ENCODE measurements around the gene NTSR1. TPM values are rescaled to one million over a fixed set of nuclear protein-coding genes. Genes with fewer than 3 reads are reported as not detected.

Gene NTSR1
- total and polyA plus RNA-seq, 2 of the 13 experiments (the other 11 are each of a cell fraction or from before 2014, with no cell fraction given): 0.09 to 0.12 TPM

- TF ChIP-seq ARNT (IDR thresholded peaks at IDR 0.05) (no peak), ZNF543 (CRISPR knock-in tag; IDR thresholded peaks at IDR 0.05) (peak; percentile 49; the same call in 1 of the 2 replicates), TP53 (CRISPR knock-in tag; conservative IDR thresholded peaks at IDR 0.05) (peak; percentile 45; the same call in 1 of the 2 replicates), FUBP1 (CRISPR knock-in tag; IDR thresholded peaks at IDR 0.05; ENCODE audit: borderline replicate concordance) (no peak), ETV5 (CRISPR knock-in tag; IDR thresholded peaks at IDR 0.05; ENCODE audit: borderline replicate concordance) (0 out of 2 replicates have a peak, but pooled peaks have one; percentile 63), AHDC1 (CRISPR knock-in tag; IDR thresholded peaks at IDR 0.05; ENCODE audit: borderline replicate concordance) (peak; percentile 84; the same call in 1 of the 2 replicates), ZNF446 (CRISPR knock-in tag; IDR thresholded peaks at IDR 0.05) (peak; percentile 42; the same call in 1 of the 2 replicates), GLMP (CRISPR knock-in tag; IDR thresholded peaks at IDR 0.05; ENCODE audit: borderline replicate concordance) (peak; percentile 24; the same call in 1 of the 2 replicates), NR2F1 (CRISPR knock-in tag; IDR thresholded peaks at IDR 0.05) (peak; percentile 93 to 98), ZFP41 (CRISPR knock-in tag; IDR thresholded peaks at IDR 0.05; ENCODE audit: borderline replicate concordance) (peak; percentile 63), ZNF296 (CRISPR knock-in tag; conservative IDR thresholded peaks at IDR 0.05) (peak; percentile 93), FOXC1 (CRISPR knock-in tag; IDR thresholded peaks at IDR 0.05; ENCODE audit: borderline replicate concordance) (peak; percentile 64; the same call in 1 of the 2 replicates), CREM (IDR thresholded peaks at IDR 0.05) (peak; percentile 70; the same call in 1 of the 2 replicates), CREM (CRISPR knock-in tag; IDR thresholded peaks at IDR 0.05) (no peak), ZNF282 (IDR thresholded peaks at IDR 0.05; ENCODE audit: partially characterized antibody) (no peak), ZNF768 (CRISPR knock-in tag; IDR thresholded peaks at IDR 0.05) (peak; percentile 65), U2AF2 (IDR thresholded peaks at IDR 0.05; ENCODE audit: low read depth, low read length) (no peak), NFE2L1 (CRISPR knock-in tag; IDR thresholded peaks at IDR 0.05; ENCODE audit: borderline replicate concordance) (no peak), MED13 (CRISPR knock-in tag; IDR thresholded peaks at IDR 0.05) (no peak; the same call in 1 of the 2 replicates), RELA (CRISPR knock-in tag; IDR thresholded peaks at IDR 0.05) (0 out of 2 replicates have a peak, but pooled peaks have one; percentile 60), ZNF75D (CRISPR knock-in tag; IDR thresholded peaks at IDR 0.05; ENCODE audit: borderline replicate concordance) (no peak), SMARCC2 (IDR thresholded peaks at IDR 0.05) (no peak)
These were observed 97.2 kb downstream of the NTSR1 start (continued) for GRCh38 chr20:62805711-62806382.
